ENCODE measurements around the gene PMFBP1. TPM values are rescaled to one million over a fixed set of nuclear protein-coding genes. Genes with fewer than 3 reads are reported as not detected.
"Not testable (repeated sequence)": the region's sequence is repeated elsewhere in the genome, so short reads cannot be mapped to it uniquely, and the experiment has no call there.

The PMFBP1 gene
- total RNA-seq, 1 experiment from 2014 or later, result 2.7 TPM

- not testable (repeated sequence) for H3K27ac Mint-ChIP-seq; H3K9ac ChIP-seq (ENCODE audit: extremely low read depth, insufficient read length, low read length); H4K5ac ChIP-seq (ENCODE audit: insufficient read length, low read depth, low read length); H2BK12ac ChIP-seq (ENCODE audit: insufficient read length, low read depth, low read length); H3K4me3 Mint-ChIP-seq; H3K27ac ChIP-seq (ENCODE audit: insufficient read length, low read depth, low read length); H3K9me3 ChIP-seq (ENCODE audit: control insufficient read depth, low read depth, low read length); H4K91ac ChIP-seq (ENCODE audit: insufficient read length, low read depth, low read length); H4K20me1 ChIP-seq (ENCODE audit: control insufficient read depth, insufficient read depth, insufficient read length); H3K18ac ChIP-seq (ENCODE audit: insufficient read length, low read depth, low read length); H3K79me2 ChIP-seq (ENCODE audit: insufficient read depth, low read length); H3K23me2 ChIP-seq (ENCODE audit: insufficient read length, low read depth, low read length, poor library complexity, severe bottlenecking); H3K27me3 ChIP-seq (ENCODE audit: insufficient read depth, low read length); H3K23ac ChIP-seq (ENCODE audit: insufficient read length, low read depth, low read length); H2BK20ac ChIP-seq (ENCODE audit: low read depth, low read length, poor library complexity, severe bottlenecking); H2BK5ac ChIP-seq (ENCODE audit: insufficient read length, low read length); H3K4me2 ChIP-seq (ENCODE audit: insufficient read depth, insufficient read length, low read length); H2AK5ac ChIP-seq (ENCODE audit: insufficient read length, low read length); H3T11ph ChIP-seq (ENCODE audit: low read length); H3K9me3 Mint-ChIP-seq; H3K56ac ChIP-seq (ENCODE audit: insufficient read length, low read depth, low read length); H2BK120ac ChIP-seq (ENCODE audit: low read depth, low read length, poor library complexity, severe bottlenecking); DNase-seq; H3K27me3 Mint-ChIP-seq (ENCODE audit: low read depth); H2BK15ac ChIP-seq (ENCODE audit: low read depth, low read length); H3K79me1 ChIP-seq (ENCODE audit: insufficient read depth, low read depth, low read length, poor library complexity, severe bottlenecking); H4K8ac ChIP-seq (replicated peaks; ENCODE audit: insufficient read length, low read depth, low read length); H3K14ac ChIP-seq (ENCODE audit: insufficient read depth, low read length); H3K36me3 Mint-ChIP-seq (ENCODE audit: insufficient read depth in 1 of 3, low read depth in 3 of 3); H3K4me1 ChIP-seq (ENCODE audit: insufficient read depth, low read length); H3K4ac ChIP-seq (ENCODE audit: low read depth, low read length); H2AFZ ChIP-seq (ENCODE audit: low read length)
- peaks cover 13 to 14% of the 10 kb centered on the region in 2 experiments for H3K4me1 Mint-ChIP-seq
- no CpG with 5 or more reads among the region's 6 CpGs for WGBS (ENCODE audit: extremely low coverage, insufficient read length, low lambda C conversion rate)
Measured at GRCh38 chr16:72075067-72075466, 96.9 kb downstream of the PMFBP1 start.
